HTERT RPE-1 (cell line): ENCODE data around the gene IGFALS.

Experiments
- in situ Hi-C: fragments of 300-500 bp; cut with MboI; formaldehyde crosslinking; loops from 4 replicates; pipeline ENCODE4 v1.14.3; 2020; ENCODE audit warnings: low sequenced_read_pairs

IGFALS gene

DNA sequence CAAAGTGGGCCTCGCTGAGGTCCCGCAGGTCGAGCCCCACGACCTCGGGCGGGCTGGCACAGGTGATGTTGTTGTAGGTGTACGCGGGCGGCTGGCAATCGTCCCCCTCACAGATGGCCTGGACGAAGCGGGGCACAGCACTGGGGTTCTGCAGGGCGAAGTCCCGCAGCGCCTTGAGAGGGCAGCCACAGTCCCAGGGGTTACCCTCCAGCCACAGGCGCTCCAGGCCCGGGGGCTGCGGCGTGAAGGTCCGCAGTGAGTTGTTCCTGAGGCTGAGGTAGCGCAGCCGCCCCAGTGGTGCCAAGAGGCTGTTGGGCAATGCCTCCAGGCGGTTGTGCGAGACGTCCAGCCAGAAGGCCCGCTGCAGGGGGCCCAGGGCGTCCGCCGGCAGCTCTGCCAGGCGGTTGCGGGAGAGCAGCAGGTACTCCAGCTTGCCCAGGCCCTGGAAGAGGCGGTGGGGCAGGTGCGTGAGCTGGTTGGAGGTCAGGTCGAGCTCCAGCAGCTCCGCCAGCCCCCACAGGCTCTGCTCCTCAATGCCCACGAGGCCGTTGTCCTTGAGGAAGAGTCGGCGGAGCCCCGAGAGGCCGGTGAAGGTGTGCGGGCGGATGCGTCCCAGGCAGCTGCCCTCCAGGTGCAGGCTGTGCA lies 2.8 kb downstream of the IGFALS start:
- in situ Hi-C loops: no loop called here

DNA sequence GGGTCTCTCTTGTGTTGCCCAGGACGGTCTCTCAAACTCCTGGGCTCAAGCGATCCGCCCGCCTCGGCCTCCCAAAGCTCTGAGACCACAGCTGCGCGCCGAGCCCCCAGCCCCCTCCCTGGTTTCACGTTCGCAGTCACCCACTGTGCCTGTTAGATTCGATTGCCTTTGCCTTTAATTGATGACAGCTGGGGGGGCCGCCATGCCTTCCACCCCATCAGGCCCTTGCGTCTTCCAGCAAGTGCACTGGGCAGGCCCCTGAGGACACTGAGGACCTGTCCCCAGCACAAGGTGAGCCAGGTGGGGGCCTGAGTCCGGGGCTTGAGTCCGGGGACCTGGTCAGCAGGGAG lies 3.3 kb downstream of the IGFALS start:
- in situ Hi-C loops: no loop called here

DNA sequence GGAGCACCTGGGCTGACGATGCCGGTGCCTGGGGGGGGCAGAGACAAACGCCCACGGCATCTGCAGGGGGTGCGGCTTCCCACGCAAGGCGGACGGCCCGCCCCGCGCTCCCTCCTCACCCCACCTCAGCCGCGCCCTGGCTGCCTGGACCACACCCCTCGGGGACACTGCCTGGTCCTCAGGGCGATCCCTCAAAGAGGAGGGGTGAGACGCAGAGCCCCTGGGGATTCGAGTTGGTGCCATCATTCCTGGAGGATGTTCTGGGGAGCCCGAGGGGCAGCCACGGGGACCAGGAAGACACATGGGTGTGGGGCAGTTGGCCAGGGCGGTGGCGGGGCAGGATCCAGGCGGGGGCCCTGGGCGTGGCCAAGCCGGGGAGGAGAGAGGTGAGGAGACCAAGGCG lies 3.9 kb downstream of the IGFALS start:
- in situ Hi-C loops: no loop called here

DNA sequence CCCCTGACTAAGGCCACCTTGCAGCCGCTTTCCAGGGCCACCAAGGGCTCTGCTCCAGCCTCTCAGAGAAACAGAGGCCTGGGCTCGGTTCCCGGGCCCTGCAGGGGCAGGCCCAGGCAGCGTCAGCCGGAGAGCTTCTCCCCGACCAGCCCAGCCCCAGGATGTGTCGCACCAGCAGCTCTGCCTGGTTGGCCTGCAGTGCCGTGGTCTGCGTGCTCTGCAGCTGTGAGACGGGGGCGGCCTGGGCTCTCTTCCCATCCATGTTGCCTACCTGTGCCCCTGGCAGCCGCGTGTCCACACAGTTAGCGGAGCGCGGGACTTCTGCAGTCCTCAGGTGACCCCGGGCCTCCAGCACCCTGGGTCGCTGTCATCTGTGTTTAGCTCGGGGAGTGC lies 4.8 kb downstream of the IGFALS start:
- in situ Hi-C loops: no loop called here

DNA sequence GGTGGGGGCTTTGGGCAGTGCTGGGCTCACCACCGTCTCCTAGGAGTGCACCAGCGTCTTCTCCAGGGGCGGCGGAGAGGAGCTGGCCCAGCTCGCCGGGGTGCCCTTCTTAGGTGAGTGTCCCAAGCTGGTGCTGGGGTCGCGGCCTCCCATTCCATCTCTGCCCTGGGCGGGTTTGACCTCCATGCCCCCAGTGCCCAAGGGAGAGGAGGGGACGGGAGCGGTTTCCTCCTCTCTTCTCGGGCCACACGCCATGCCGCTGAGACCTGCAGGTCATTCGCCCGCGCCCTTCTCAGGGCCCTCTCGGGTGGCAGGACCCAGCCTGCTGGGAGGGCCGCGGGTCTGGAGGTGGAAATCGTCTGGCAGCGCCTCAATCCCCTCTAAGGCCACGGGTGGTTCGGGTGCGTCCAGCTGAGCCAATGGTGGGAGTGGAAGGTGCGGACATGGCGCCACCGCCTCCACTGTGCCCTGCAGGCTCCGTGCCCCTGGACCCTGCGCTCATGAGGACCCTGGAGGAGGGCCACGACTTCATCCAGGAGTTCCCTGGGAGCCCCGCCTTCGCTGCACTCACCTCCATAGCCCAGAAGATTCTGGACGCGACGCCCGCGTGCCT lies 5.3 kb downstream of the IGFALS start:
- in situ Hi-C loops: no loop called here

DNA sequence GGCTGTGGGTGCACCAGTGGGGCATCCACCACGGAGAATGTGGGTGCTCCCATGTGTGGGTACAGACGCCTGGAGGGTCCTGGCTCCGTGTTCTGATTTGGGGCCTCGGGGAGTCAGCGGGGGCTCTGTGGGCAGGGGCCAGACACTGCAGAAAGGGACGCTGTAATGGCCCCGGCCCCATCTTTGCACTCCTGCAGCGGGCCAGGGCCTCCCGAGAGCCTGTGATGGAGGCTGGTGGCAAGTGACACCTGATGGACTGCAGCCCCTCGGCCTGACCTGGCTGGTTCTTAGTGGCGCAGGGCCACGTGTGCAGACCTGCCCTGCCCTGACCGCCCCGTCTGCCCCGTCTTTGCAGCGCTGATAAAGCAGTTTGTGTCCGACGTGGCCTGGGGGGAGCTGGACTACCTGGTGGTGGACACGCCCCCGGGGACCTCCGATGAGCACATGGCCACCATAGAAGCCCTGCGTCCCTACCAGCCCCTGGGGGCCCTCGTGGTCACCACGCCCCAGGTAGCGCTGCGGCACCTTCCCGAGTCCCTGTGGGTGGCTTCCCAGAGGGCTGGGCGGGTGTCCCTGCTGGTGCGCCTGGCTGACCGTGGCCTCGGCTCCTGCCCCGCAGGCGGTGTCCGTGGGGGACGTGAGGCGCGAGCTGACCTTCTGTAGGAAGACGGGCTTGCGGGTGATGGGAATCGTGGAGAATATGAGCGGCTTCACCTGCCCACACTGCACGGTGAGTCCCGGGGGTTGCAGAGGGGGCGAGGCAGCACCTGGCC lies 6.0 kb downstream of the IGFALS start:
- in situ Hi-C loops: no loop called here

DNA sequence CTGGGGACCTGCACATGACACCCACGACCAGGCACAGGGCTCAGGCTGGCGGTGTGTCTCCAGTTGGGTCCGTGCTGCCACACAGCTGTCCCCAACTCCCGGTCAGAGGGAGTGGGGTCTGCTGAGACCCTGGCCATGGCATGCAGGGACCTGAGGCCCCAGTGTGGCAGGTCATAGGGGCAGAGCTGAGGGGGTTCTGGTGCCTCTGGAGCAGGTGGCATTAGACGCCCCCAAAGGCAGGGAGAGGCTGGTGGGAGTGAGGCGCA lies 6.5 kb downstream of the IGFALS start:
- in situ Hi-C loops: no loop called here

DNA sequence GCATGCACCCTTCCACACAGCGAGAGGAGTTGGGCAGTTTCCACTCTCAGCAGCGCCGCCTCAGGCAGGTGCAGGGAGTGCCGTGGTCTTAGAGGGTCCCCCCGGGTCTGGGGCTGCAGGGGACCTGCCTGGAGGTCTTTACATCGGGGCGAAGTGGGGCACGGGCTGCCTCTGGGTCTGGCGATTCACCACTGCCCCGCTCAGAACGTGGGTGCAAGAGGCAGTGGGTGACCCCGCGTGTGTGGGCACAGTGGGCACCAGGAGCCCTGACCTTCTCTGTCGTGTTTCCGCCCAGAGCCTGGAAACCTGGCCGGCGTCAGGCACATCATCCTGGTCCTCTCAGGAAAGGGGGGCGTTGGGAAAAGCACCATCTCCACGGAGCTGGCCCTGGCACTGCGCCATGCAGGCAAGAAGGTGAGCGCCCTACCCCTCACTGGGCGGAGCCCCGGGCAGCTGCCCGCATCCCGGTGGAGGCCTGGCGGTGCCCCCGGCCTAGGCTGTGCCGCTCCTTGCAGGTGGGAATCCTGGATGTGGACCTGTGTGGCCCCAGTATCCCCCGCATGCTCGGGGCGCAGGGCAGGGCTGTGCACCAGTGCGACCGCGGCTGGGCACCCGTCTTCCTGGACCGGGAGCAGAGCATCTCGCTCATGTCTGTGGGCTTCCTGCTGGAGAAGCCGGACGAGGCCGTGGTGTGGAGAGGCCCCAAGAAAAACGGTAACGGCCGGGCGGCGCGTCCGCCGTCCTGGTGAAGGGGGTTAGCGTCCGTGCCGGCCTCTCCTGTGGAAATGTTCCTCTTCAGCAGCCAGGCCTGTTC lies 7.1 kb downstream of the IGFALS start:
- in situ Hi-C loops: no loop called here

DNA sequence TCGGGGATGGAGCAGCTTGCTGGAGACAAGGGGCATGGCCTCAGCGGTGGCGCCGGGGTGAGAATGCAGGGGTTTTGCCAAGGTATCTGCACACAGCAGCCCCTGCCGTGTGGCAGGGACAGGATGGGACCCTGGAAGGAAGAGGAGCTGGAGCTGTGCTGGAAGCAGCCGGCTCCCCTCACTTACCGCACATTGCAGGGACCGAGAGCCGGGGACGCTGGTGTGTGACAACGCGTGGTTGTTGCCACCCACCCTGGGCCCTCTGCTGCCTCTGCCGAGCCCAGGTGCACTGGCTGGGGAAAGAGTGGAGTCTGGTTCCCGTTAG lies 7.7 kb downstream of the IGFALS start:
- in situ Hi-C loops: no loop called here

DNA sequence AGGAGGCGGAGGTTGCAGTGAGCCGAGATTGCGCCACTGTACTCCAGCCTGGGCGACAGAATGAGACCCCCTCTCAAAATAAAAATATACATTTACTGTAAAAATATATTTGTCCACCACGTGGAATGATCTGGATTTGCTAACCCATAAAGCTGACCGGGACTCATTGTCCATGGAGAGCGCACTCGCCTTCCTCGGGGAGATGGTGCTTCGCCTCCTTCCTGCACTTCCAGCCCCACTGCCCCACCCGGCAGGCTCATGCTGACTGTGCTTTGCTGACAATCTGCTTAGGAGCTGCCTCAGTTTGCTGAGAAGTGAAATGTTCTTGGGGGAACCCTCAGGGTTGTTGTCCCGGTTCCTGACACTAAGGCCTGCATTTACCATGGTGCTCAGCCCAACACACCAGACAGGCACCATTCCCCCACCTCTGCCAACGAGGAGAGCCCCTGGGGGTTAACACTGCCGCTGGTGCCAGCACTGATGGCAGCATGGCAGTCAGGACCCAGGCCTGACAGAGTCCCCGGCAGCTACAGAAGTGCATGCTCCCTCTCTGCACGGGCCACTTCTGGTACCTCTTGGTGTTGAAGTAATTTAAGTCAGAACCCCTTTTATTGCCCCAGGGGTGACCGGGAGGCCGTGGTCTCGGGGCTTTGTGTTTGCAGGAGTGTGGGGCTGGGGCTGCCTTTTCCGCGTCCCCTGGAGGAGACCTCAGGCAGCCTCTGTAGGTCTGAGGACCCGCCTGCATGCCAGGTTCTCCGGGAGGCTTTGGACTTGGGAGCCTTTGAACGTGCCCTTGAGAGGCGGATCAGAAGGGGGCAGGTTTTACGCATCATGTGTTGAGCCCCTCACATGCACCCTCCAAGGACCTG lies 8.3 kb downstream of the IGFALS start:
- in situ Hi-C loops: no loop called here

DNA sequence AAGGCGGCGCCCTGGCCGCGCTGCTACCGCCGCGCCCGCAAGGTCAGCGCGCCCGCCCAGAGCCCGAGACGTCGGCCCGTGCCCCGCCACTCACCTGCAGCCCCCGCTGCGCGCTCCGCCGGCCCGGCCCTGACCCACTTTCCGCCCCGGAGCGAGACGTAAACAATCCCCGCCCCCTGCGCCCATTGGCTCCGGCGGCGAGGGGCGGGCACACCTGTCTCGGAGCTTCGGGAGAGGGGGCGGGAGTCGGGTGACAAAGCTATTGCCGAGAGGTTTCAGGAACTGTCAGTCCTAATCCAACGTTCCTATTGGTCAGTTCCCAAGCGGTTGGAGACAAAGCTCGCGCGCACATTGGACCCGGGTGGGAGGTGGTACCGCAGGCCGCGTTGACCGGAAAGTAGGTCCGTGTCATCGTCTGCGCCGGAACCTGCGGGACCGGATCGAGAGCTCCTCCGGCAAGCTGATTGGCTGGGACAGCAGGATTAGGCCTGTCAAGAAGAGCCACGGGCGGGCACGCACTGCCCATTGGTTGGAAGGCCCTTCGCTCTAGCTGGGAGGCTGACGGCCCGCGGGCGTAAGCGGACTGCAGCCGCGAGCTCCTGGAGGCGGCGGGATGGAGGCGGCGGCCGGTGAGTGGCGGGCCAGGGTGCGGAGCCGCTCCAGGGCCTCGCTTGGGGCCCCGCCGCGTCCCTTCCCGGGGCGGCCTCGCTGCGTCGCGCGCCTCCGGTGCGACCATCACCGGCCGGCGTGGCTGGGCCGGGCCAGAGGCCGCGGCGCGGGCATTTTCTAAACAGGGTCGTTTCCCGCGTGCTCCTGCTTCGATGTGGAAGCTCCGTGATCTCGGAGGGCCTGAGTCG lies 10.9 kb downstream of the IGFALS start, which contains the start of the genes NUBP2 and SPSB3:
NUBP2 (plus strand) TSS at position 553 of the 857 bp plus-strand sequence; CDS start at position 614, 61 bp downstream.
SPSB3 (minus strand) TSS at position 164 of the 857 bp plus-strand sequence. CDS start 1,088 bp downstream, outside the sequence.
- in situ Hi-C loops: no loop called here

DNA sequence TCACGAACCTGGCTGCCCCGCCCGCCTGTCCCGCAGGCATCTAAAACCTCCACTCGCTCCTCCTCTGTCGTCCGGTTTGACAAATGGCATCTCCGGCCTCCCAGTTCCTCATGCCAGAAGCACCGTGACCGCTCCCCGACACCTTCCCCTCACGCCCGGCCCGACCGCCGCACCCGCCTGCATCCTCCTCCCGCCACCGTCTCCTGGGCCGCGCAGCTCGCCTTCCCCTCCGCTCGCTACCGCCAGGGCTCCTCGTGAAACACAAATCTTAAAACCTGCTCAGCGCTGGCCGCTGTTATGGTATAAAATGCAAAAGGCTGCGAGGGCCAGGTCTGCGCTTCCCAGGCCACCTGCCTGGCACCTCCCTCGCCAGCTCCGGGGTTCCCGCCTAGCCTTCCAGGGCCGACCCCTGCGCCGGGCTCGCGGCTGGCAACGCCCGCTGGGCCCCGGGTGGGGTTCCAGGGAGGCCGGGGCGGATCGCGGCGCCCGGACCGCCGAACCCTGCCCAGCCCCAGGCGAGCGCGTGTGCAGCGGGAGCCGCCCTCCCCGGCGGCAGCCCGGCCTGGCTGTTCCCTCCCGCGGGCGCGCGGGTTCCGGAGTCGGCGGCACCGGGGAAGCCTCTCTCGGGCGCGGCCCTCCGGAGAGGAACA lies 11.6 kb downstream of the IGFALS start:
- in situ Hi-C loops: no loop called here

DNA sequence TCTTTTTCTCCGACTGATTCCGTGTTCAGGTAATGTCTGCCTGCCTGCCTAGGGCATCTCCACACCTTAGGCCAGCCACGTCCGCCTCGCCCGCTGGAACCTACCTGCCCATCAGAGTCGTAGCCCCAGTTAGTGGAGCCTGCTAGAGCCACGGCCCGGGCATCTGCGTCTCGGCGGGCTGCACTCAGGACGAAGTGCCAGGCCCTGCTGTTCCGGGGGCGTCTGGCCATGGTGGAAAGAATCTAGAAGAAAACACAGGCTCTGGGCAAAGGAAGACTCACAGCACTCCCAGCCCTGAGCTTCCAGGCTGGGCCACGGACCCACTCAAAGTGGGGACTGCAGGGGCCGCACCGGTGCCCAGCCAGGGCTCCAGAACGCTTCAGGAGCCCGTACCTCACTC lies 12.3 kb downstream of the IGFALS start:
- in situ Hi-C loops: no loop called here

DNA sequence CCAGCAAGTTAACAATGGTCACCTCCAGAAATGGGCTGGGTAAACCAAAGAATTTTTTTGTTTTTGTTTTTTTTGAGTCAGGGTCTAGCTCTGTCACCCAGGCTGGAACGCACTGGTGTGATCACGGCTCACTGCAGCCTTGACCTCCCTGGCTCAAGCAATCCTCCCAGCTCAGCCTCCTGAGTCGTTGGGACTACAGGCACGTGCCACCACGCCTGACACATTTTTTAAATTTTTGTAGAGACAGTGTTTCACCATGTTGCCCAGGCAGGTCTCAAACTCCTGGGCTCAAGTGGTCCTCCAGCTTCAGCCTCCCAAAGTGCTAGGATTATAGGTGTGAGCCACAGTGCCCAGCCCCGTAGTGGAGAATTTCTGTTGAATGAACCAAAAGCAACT lies 12.8 kb downstream of the IGFALS start:
- in situ Hi-C loops: no loop called here

DNA sequence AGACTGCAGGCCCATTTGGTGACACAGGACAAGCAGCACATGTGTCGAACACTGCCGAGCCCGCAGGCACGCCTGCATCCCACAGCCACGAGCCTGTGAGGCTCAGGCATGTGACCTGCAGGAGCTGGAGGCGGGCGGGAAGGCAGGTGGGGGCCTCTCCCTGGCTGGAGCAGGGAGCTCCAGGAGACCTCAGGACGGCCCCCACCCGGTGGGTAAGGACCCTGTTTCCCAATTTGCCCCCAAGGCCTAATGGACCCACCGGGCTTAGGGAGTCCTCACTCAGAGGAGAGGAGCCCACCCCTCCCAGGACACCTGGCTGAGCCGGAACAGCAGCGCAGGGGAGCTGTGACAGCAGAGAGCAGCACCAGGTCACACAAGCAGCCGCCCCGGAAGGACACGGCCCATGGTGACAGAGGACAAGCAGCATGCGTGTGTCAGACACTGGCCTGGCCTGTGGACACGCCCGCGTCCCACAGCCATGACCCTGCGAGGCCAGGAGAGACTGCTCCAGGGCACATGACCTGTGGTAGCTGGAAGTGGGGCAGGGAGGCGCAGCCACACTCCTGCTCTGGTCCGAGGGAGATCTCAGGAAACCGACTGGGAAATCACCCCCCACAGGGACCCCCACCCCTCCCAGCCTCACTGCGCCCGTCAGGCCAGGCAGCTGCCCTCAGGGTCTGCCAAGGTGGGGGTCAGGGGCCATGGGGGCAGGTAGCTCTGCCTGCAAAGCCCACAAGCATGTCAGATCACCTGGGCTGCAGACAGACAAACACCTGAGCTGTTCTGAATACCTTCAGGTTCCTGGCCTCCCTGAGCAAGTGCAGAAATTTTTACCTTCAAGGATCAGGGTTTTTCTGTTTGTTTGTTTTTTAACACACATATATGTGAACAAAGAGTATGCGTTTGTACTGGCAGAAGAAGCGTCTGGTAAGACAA lies 13.5 kb downstream of the IGFALS start:
- in situ Hi-C loops: no loop called here

DNA sequence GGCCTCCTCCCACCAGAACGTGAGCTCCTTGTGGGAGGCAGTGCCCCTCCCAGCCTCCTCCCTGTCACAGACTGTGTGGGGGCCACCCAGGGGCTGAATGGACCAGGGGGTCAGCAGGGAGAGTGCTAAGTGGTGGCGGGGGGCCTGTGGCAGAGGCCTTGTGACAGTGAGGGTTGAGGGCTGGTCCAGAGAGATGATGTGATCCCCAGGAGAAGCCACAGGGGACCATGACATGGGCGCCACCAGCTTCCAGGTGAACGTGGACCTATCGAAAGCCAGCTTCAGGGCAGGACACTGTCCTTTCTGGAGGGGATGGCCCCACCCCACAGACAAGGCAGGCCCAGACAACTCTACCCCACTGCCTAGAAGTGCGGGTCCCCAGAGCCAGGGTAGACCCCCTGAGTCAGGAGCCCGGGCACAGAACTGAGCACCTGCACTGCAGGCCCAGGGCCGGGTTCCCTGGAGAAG lies 14.2 kb downstream of the IGFALS start:
- in situ Hi-C loops: no loop called here

DNA sequence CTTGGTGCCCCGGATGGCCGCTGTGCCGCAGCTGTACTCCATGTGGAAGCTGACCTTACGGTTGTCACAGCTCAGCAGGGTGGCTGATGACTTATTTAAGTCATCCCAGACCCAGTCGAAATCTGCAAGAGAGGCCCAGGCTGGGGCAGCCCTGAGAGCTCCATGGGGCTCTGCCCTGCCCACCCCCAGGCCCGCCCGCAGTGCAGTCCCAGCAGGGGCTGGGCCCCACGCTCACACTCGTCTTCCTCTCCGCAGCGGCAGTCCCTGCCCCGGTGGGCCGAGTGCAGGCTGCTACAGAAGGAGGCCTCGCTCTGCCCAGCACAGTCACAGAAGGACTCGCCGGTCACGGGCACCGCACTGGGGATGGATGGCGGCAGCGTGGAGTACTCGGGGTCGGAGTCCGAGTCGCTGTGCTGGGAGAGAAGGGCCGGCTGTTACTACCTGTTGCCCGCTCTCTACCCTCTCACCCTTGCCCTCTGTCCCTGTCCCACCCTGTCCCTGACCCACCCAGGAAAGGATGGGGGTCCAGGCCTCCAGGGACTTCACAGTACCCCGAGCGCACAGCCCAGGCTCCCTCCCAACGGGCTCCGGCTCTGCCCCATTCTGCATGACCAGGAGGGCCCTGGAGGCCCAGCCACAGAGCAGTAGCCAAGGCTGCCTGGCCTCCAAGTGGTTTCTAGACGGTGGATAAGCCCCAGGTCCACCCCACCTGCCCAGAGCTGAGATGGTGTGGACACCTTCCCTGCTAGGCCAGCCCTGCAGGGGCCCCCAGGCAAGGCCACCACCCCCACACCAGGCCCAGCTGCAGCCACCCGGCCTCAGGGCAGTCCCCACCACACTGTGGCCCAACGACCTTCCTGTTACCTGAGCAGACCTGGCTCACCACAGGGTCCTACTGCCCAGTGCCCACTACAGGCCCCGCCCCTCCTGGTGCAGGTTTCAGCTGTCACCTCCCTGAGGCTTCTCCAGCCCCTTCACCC lies 15.0 kb downstream of the IGFALS start:
- in situ Hi-C loops: no loop called here
